ENCODE measurements around the gene MRM2. TPM values are rescaled to one million over a fixed set of nuclear protein-coding genes. Genes with fewer than 3 reads are reported as not detected.

MRM2 gene
- total RNA-seq, 1 donor from 2014 or later: 25.3 TPM

- Mint-ChIP-seq H3K4me3 (no peak overlapping the region), H3K27ac (no peak overlapping the region), H3K4me1 (no peaks in the 10 kb centered on the region), H3K9me3 (no peaks in the 10 kb centered on the region), H3K36me3 (peaks cover 17% of the 10 kb centered on the region), H3K27me3 (ENCODE audit: low read depth) (no peaks in the 10 kb centered on the region)
- TF ChIP-seq CTCF (IDR thresholded peaks at IDR 0.05; ENCODE audit: unreplicated experiment): no peak
- no peak for DNase-seq (ENCODE audit: low spot score in 2 of 2, unreplicated experiment in 2 of 2)
Observed at GRCh38 chr7:2254429-2255144, 12.6 kb upstream of the MRM2 start.

GRCh38 chr7:2253525-2254244 lies 11.7 kb upstream of the MRM2 start:
- Mint-ChIP-seq H3K9me3 (no peaks in the 10 kb centered on the region), H3K27me3 (ENCODE audit: low read depth) (no peaks in the 10 kb centered on the region), H3K4me3 (no peak overlapping the region), H3K27ac (no peak overlapping the region), H3K36me3 (peaks cover 17% of the 10 kb centered on the region), H3K4me1 (peaks cover 4% of the 10 kb centered on the region)
- DNase-seq (ENCODE audit: low spot score in 2 of 2, unreplicated experiment in 2 of 2): no peak
- no peak for TF ChIP-seq CTCF (IDR thresholded peaks at IDR 0.05; ENCODE audit: unreplicated experiment)

- DNase-seq (ENCODE audit: low spot score in 2 of 2, unreplicated experiment in 2 of 2): no peak
- H3K27me3 Mint-ChIP-seq (ENCODE audit: low read depth): no peaks in the 10 kb centered on the region
- no peaks in the 10 kb centered on the region for H3K9me3 Mint-ChIP-seq
- H3K36me3 Mint-ChIP-seq: peaks cover 17% of the 10 kb centered on the region
- H3K4me3 Mint-ChIP-seq: no peak overlapping the region
- no peak overlapping the region for H3K27ac Mint-ChIP-seq
- peaks cover 5% of the 10 kb centered on the region for H3K4me1 Mint-ChIP-seq
- no peak for TF ChIP-seq CTCF (IDR thresholded peaks at IDR 0.05; ENCODE audit: unreplicated experiment)
Observed at GRCh38 chr7:2253021-2253420, 11.0 kb upstream of the MRM2 start.

GRCh38 chr7:2251841-2252771 lies 10.1 kb upstream of the MRM2 start:
- Mint-ChIP-seq H3K27ac (peak overlapping the region; percentile 21), H3K36me3 (peaks cover 13% of the 10 kb centered on the region), H3K27me3 (ENCODE audit: low read depth) (no peaks in the 10 kb centered on the region), H3K9me3 (no peaks in the 10 kb centered on the region), H3K4me3 (no peak overlapping the region), H3K4me1 (peaks cover 5% of the 10 kb centered on the region)
- no peak for DNase-seq (ENCODE audit: low spot score in 2 of 2, unreplicated experiment in 2 of 2)
- no peak for TF ChIP-seq CTCF (IDR thresholded peaks at IDR 0.05; ENCODE audit: unreplicated experiment)

- no peak for DNase-seq (ENCODE audit: low spot score in 2 of 2, unreplicated experiment in 2 of 2)
- no peaks in the 10 kb centered on the region for H3K9me3 Mint-ChIP-seq
- peaks cover 10% of the 10 kb centered on the region for H3K36me3 Mint-ChIP-seq
- no peak overlapping the region for H3K27ac Mint-ChIP-seq
- no peak for TF ChIP-seq CTCF (IDR thresholded peaks at IDR 0.05; ENCODE audit: unreplicated experiment)
- no peaks in the 10 kb centered on the region for H3K27me3 Mint-ChIP-seq (ENCODE audit: low read depth)
- peaks cover 5% of the 10 kb centered on the region for H3K4me1 Mint-ChIP-seq
- H3K4me3 Mint-ChIP-seq: no peak overlapping the region
Observed at GRCh38 chr7:2251381-2251780, 9.4 kb upstream of the MRM2 start.
